Activated CD8-positive, alpha-beta memory T cell treated with anti-CD3 and anti-CD28 coated beads, Interleukin-2, amount 50 U/mL, for 1 hour (primary cell): Measurements from ENCODE around the gene MCM10.

Source experiments
- DNase-seq: peaks from one replicate; pipeline ENCODE4 v3.0.0-alpha.2; 2020; ENCODE audit errors: extremely low read depth

Gene MCM10

GRCh38 chr10:13165177-13165576 is 3.8 kb downstream of the MCM10 start:
- DNase-seq, result no peak

- no peak for DNase-seq
Observed at GRCh38 chr10:13167568-13167967, 6.2 kb downstream of the MCM10 start.

GRCh38 chr10:13168781-13169180 is 7.4 kb downstream of the MCM10 start:
- DNase-seq, result no peak

- DNase-seq, result no peak
Observed at GRCh38 chr10:13173616-13174015, 12.3 kb downstream of the MCM10 start.

- no peak for DNase-seq
Observed at GRCh38 chr10:13180788-13181187, 19.4 kb downstream of the MCM10 start.

- DNase-seq, result no peak
Observed at GRCh38 chr10:13182424-13182823, 21.1 kb downstream of the MCM10 start.

- DNase-seq, result no peak
Observed at GRCh38 chr10:13183625-13184024, 22.3 kb downstream of the MCM10 start.

GRCh38 chr10:13184276-13184675 is 22.9 kb downstream of the MCM10 start:
- DNase-seq, result no peak

GRCh38 chr10:13184730-13185514 is 23.6 kb downstream of the MCM10 start:
- DNase-seq, result no peak

GRCh38 chr10:13187135-13187534 is 25.8 kb downstream of the MCM10 start:
- no peak for DNase-seq

- DNase-seq, result no peak
Observed at GRCh38 chr10:13188593-13188992, 27.2 kb downstream of the MCM10 start.

- no peak for DNase-seq
Observed at GRCh38 chr10:13189961-13190360, 28.6 kb downstream of the MCM10 start.

- no peak for DNase-seq
Observed at GRCh38 chr10:13190816-13191215, 29.5 kb downstream of the MCM10 start.

- DNase-seq, result no peak
Observed at GRCh38 chr10:13191362-13191761, 30.0 kb downstream of the MCM10 start.

GRCh38 chr10:13193637-13194036 is 32.3 kb downstream of the MCM10 start:
- no peak for DNase-seq

- DNase-seq, result no peak
Observed at GRCh38 chr10:13195016-13195415, 33.7 kb downstream of the MCM10 start.

- DNase-seq, result no peak
Observed at GRCh38 chr10:13201132-13201531, 39.8 kb downstream of the MCM10 start.

- DNase-seq, result no peak
Observed at GRCh38 chr10:13206091-13206490, 44.7 kb downstream of the MCM10 start.

GRCh38 chr10:13206546-13207443 is 45.4 kb downstream of the MCM10 start:
- DNase-seq, result no peak

- no peak for DNase-seq
Observed at GRCh38 chr10:13213163-13213562, 51.8 kb downstream of the MCM10 start.

GRCh38 chr10:13218878-13219277 is 57.5 kb downstream of the MCM10 start:
- DNase-seq, result no peak

- DNase-seq, result no peak
Observed at GRCh38 chr10:13219685-13220670, 58.6 kb downstream of the MCM10 start.
